ENCODE data around the gene FGF22.
"Not testable (repeated sequence)": the region's sequence is repeated elsewhere in the genome, so short reads cannot be mapped to it uniquely, and the experiment has no call there.

FGF22 gene

GRCh38 chr19:622666-623065 lies 17.0 kb upstream of the FGF22 start:
- no peak for DNase-seq

- no peak for DNase-seq
Observed at GRCh38 chr19:623175-623916, 16.3 kb upstream of the FGF22 start.

- no peak for DNase-seq
Observed at GRCh38 chr19:623974-624373, 15.7 kb upstream of the FGF22 start.

GRCh38 chr19:624433-625109 lies 15.1 kb upstream of the FGF22 start:
- DNase-seq, result no peak

GRCh38 chr19:625257-625656 lies 14.4 kb upstream of the FGF22 start:
- DNase-seq, result no peak

GRCh38 chr19:626566-626965 lies 13.1 kb upstream of the FGF22 start:
- DNase-seq, result not testable (repeated sequence)

GRCh38 chr19:628168-628567 lies 11.5 kb upstream of the FGF22 start:
- DNase-seq, result no peak

- not testable (repeated sequence) for DNase-seq
Observed at GRCh38 chr19:629515-629914, 10.2 kb upstream of the FGF22 start.

- no peak for DNase-seq
Observed at GRCh38 chr19:629961-630714, 9.5 kb upstream of the FGF22 start.

GRCh38 chr19:632579-633067 lies 7.1 kb upstream of the FGF22 start:
- DNase-seq, result no peak

- DNase-seq, result peak; percentile 98
Observed at GRCh38 chr19:633068-633785, 6.5 kb upstream of the FGF22 start, which contains the start of gene POLRMT. Gene POLRMT, minus strand, starts transcription at chr19:633537. Its CDS starts 25 bp downstream, at chr19:633512.

GRCh38 chr19:633786-634639 lies 5.7 kb upstream of the FGF22 start:
- no peak for DNase-seq

GRCh38 chr19:634975-635652 lies 4.6 kb upstream of the FGF22 start:
- DNase-seq, result no peak

- no peak for DNase-seq
Observed at GRCh38 chr19:638906-639252, 800 bp upstream of the FGF22 start.

- DNase-seq, result no peak
Observed at GRCh38 chr19:640161-640558, 481 bp downstream of the FGF22 start.

GRCh38 chr19:640606-641189 lies 1.0 kb downstream of the FGF22 start:
- DNase-seq, result no peak

GRCh38 chr19:641702-642101 lies 2.0 kb downstream of the FGF22 start:
- no peak for DNase-seq

- no peak for DNase-seq
Observed at GRCh38 chr19:642767-643727, 3.4 kb downstream of the FGF22 start.

GRCh38 chr19:643736-644135 lies 4.1 kb downstream of the FGF22 start:
- no peak for DNase-seq

- DNase-seq, result no peak
Observed at GRCh38 chr19:644363-644762, 4.7 kb downstream of the FGF22 start.
